A549 (cell line): ENCODE results near the gene CACNG3.

ENCODE experiments used
- EHMT2 ChIP-seq: fragments of 200-600 bp; sonication (generic); IDR thresholded peaks from 2 replicates; pipeline ENCODE4 v1.6.1; 2016; ENCODE audit warnings: antibody characterized with exemption, low read depth, mild to moderate bottlenecking, moderate library complexity
- TF ChIP-seq, protein P1 (sequence below): fragments of >200 bp; sonication (Bioruptor Twin); formaldehyde crosslinking; IDR thresholded peaks from 3 replicates; pipeline ENCODE4 v1.5.1; 2016

DNA sequence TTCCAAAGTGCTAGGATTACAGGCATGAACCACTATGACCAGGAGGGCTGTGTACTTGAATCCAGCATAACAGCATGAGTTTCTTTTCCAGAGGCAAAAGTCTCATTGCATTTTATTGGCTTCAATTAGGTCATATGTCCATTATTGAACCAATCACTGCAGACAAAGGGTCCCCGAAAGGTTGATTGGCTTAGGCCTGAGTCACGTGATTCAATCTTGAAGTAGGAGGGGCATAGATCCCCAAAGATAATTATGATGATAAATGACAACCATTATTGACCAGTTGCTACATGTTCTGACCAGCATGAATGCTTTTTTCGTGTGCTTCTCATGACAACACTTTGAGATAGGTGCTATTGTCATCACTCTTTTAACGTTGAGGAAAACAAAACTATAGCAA is 25.3 kb downstream of the CACNG3 start:
- no peak for TF ChIP-seq EHMT2
- TF ChIP-seq, protein P1, sequence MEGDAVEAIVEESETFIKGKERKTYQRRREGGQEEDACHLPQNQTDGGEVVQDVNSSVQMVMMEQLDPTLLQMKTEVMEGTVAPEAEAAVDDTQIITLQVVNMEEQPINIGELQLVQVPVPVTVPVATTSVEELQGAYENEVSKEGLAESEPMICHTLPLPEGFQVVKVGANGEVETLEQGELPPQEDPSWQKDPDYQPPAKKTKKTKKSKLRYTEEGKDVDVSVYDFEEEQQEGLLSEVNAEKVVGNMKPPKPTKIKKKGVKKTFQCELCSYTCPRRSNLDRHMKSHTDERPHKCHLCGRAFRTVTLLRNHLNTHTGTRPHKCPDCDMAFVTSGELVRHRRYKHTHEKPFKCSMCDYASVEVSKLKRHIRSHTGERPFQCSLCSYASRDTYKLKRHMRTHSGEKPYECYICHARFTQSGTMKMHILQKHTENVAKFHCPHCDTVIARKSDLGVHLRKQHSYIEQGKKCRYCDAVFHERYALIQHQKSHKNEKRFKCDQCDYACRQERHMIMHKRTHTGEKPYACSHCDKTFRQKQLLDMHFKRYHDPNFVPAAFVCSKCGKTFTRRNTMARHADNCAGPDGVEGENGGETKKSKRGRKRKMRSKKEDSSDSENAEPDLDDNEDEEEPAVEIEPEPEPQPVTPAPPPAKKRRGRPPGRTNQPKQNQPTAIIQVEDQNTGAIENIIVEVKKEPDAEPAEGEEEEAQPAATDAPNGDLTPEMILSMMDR, result no peak
